ENCODE data around the gene MAPK12.
A peak's percentile ranks its signal among the peaks of the same experiment; 100 is the strongest.
"Not testable (repeated sequence)": the region's sequence is repeated elsewhere in the genome, so short reads cannot be mapped to it uniquely, and the experiment has no call there.

MAPK12 gene

GRCh38 chr22:50280708-50281383 is 19.4 kb upstream of the MAPK12 start:
- no peak for DNase-seq

- no peak for DNase-seq
Measured at GRCh38 chr22:50280022-50280707, 18.7 kb upstream of the MAPK12 start.

- no peak for DNase-seq
Measured at GRCh38 chr22:50278956-50279619, 17.6 kb upstream of the MAPK12 start.

DNA sequence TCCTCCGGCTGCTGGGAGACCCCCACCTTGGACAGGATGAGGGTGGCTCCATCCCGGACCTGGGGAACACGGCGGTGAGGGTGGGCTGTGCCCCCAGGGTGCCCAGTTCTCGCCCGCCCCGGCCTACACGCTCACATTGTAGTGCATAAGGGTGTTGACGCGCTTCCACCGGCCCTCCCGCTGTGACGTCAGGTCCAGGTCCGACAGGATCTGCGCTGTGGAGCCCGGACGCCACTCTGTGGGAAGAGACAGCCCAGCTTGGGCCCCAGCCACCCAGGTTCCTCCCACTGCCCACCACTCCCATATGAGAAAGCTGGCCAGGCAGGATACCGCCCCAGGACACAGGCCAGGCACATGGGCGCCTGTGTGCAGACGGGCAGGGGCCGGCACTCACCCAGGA is 17.0 kb upstream of the MAPK12 start:
- DNase-seq = no peak

- DNase-seq = no peak
Measured at GRCh38 chr22:50277761-50278160, 16.3 kb upstream of the MAPK12 start.

DNA sequence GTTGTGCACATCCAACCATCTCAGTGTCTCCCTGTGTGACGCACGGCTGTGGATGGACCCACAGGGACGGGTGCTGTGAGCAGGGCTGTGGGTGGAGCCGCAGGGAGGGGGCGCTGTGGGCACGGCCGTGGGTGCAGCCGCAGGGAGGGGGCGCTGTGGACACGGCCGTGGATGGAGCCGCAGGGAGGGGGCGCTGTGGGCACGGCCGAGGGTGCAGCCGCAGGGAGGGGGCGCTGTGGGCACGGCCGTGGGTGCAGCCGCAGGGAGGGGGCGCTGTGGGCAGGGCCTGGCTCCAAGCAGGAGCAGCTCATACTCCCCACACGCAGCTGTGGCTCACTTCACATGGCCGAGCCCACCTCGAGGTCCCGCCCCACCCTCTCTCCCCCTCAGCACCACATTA is 14.7 kb upstream of the MAPK12 start:
- DNase-seq = peak; percentile 43

DNA sequence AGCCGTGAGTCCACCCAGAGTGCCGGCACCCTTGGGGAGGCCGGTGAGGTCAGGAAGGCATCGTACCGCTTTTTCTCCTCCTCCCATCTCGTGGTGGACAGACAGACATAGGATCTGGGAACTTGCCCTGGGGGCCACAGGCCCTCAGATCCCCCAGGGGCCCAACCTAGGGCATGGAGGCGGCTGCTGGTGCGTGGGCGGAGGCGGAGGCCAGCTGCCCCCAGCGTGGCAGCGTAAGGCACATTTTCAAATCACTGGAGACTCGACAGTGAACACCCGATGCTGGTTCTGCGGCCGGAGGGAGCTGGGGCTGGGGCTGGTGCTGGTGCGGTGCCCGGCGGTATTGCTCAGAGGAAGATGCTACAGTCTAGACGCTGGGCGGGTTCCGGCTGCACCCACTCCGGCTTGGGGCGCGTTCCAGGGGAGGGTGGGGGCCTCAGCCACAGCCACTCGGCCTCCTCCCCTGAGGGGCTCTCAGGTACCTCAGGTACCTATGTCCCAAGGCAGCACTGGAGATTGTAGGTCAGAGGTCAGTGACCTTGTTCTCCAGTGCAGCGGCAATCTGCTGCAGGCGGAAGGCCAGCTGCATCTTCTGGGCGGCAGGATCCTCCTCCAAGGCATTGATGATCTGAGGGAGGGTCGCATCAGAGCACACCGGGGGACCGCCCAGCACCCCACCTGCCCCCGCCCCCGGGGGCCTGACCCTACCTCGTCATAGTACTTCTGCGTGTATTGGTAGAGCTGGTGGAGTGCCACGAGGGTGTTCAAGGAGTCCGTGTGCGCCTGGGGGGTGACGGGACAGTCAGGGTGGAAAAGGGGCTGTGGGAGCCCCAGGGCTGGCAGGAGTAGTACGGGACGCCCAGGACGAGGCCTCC is 13.9 kb upstream of the MAPK12 start:
- DNase-seq = no peak

GRCh38 chr22:50274771-50275170 is 13.3 kb upstream of the MAPK12 start:
- DNase-seq = no peak

DNA sequence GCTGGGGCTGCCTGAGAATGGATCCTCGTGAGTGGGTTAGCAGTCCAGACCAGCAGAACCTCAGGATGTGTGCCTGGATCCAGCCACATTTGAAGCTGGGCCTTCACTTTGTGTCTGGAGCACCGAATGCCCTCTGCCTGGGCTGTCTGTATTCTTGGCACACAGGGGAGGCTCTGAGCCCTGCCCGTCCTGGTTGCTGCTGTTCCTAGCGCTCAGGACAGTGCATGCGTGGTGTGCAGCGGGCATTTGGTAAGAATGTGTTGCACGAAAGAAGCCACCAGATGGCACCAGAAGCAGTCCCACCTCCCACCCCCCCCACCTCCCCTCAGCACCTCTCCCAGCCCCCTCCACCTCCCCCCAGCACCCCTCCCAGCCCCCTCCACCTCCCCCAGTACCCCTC is 12.8 kb upstream of the MAPK12 start:
- peak; percentile 24 for DNase-seq

DNA sequence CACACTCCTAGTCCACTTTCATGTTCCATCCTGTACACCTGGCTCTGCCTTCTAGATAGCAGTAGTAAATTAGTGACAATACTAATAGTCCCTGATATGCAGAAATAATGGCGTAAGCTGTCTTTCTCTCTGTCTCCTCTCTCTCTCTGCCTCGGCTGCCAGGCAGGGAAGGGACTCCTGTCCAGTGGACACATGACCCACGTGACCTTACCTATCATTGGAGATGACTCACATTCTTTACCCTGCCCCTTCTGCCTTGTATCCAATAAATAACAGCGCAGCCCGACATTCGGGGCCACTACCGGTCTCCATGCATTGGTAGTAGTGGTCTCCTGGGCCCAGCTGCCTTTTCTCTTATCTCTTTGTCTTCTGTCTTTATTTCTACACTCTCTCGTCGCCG is 12.3 kb upstream of the MAPK12 start:
- not testable (repeated sequence) for DNase-seq

DNA sequence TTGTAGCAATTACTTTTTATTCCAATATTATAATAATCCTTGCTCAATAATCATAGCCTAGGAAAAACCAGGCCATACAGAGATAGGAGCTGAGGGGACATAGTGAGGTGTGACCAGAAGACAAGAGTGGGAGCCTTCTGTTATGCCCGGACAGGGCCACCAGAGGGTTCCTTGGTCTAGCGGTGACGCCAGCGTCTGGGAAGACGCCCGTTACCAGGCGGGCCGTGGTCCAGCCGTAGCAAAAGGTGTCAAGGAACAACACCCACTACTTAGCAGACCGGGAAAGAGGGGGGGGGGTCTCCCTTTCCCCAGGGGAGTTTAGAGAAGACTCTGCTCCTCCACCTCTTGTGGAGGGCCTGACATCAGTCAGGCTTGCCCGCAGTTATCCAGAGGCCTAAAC is 11.9 kb upstream of the MAPK12 start:
- DNase-seq = not testable (repeated sequence)

DNA sequence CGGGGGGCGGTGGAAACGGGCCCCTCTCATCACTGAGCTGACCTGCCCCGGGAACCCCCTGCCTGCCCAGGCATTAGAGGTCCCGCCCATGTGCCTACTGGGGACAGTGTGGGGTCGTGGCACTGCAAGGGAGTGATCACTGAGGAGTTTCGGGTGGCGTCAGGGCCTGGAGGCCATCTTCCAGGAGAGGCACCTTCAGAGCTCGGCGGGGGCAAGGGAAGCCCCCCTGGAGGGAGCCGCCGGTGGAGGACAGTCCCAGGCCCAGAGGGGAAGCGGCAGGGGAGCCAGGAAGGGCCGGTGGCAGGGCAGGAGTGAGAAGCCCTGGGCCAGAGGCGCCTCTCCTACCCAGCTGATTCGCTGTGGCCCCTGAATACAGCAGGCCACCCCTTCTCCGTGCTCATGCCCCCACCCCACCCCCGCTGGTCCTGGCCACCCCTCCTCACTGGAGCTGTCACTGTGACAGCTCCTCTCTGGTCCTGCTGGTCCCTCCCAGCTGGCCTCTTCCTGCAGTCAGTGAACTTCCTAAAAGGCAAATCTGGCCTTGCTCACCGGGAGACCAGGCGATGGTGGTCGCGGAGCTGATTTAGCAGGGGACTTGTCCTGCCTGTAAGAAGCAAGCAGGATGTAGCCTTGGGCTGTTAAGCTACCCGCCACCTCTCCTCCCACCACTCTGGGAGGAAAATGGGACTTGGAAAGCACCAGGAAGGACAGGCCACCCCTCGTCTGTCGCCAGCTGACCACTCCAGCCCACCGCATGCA is 10.7 kb upstream of the MAPK12 start:
- DNase-seq = no peak

- DNase-seq = peak; percentile 45
Measured at GRCh38 chr22:50271519-50271970, 10.1 kb upstream of the MAPK12 start.

GRCh38 chr22:50270666-50271394 is 9.3 kb upstream of the MAPK12 start:
- DNase-seq = peak; percentile 57

DNA sequence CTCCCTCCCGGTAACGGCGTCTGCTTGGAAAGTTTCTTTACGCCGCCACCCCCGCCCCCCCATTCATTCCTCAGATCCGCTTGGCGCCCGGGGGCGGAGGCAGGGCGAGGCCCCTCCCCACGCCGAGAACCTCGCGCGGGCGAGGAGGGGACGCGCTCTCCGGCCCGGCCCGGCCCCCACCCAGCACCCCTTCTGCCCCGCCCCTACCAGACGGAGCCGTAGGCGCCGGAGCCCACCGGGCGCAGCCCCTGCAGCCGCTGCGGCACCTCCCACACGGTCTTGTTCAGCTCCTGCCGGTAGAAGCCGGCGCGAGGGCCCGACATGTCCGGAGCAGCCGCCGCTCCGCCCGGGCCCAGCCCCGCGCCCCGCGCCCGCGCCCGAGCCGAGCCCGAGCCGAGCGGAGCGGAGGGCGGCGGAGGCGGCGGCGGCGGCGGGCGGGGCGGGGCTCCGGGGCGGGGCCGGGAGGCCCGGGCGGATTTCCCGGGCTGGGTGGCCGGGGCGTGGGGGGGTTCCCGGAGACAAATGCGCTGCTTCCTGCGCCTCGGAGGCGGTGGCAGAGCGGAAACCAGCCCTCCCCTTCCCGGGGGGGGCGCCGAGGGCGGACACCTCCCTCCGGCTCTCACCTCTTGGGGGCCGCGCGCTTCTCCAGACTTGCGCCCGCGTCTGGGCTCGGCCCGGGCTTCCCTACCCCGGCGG is 8.6 kb upstream of the MAPK12 start, which contains the start of gene MAPK11:
Gene MAPK11 (minus strand): TSS at position 411 of the 696 bp plus-strand sequence. CDS start 88 bp downstream, at position 323.
- peak; percentile 71 for DNase-seq

DNA sequence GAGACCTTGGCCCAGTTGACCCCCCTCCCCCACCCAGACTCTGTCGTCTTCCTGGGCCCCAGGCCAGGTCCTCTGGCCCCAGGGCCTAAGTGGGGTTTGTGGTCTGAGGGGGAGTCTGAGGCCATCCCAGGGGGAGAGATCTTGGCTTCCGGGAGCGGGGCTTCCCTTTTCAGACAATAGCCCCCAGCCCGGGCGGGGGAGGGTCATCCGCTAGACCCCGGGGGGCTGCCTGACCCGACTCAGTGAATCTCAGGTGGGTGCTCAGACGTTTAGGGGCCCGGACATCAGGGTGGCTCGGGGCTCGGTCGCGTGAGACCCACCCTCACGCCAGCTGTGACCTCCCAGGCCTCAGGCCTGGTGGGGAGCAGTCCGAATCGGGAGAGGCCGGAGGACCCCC is 8.1 kb upstream of the MAPK12 start:
- no peak for DNase-seq

- DNase-seq = no peak
Measured at GRCh38 chr22:50268655-50269113, 7.2 kb upstream of the MAPK12 start.

DNA sequence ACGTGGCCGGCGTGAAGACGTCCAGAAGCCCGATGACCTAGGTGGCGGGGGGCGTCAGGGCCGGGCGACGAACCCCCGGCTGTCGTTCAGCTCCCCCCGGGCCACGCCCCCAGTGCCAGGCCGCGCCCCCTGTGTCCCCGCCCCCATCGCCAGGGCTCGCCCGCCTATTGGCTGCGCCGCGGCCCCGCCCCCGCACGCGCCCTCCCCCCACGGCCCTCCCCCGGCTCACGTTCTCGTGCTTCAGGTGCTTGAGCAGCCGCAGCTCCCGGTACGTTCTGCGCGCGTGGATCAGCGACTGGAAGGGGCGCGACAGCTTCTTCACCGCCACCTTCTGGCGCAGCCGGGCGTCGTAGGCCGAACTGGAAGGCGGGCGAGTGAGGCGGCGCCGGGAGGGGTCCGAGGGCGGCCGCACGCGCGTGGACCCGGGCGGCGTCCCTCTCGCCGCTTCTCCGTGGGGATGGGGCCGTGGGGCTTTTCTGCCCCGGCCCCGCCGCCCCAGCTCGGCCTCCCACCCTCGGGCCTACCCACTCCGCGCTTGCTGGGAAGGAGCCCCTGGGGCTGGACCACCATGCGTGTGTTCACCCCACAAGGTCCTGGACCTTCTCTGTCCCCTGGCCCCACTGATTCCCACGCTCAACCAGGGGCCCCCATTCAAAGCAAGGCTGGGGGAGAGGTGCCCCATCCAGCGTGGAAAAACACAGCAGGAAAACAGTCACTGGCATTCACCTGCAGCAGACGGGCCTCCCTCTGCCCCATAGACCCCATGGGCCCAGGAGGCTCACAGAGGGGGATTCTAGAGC is 6.3 kb upstream of the MAPK12 start:
- DNase-seq = peak; percentile 40

- DNase-seq = no peak
Measured at GRCh38 chr22:50266994-50267393, 5.5 kb upstream of the MAPK12 start.
